Aorta (tissue), 5 donors: ENCODE results near the gene NPAS3. TPM values are rescaled to one million over a fixed set of nuclear protein-coding genes. Genes with fewer than 3 reads are reported as not detected.

Experiments
- ATAC-seq: fragments of 200-7000 bp; cut with Tn5 transposase; one replicate; pipeline ENCODE4 v1.9.1; 2022; ENCODE audit warnings: moderate library complexity; ENCODE audit not compliant: low FRiP score
- DNase-seq, 2 donors: peaks; one replicate each; pipeline ENCODE4 v3.0.0-alpha.2; 2020
- H3K27ac ChIP-seq, 2 donors: one replicate each; pipeline ENCODE4 v1.5.1; 2013; ENCODE audit warnings: low read length in 2 of 2, mild to moderate bottlenecking in 2 of 2, moderate library complexity in 2 of 2, control low read depth in 1 of 2, inconsistent platforms in 1 of 2, low read depth in 1 of 2
- H3K27me3 ChIP-seq, 2 donors: one replicate each; pipeline ENCODE4 v1.6.1; 2013; ENCODE audit warnings: control low read depth in 1 of 2, low read length in 1 of 2, mild to moderate bottlenecking in 1 of 2, moderate library complexity in 1 of 2; ENCODE audit not compliant: insufficient read depth in 2 of 2, control insufficient read depth in 1 of 2
- H3K36me3 ChIP-seq, 2 donors: one replicate each; pipeline ENCODE4 v1.6.1; 2013; ENCODE audit warnings: control low read depth in 1 of 2, low read length in 1 of 2, mild to moderate bottlenecking in 1 of 2; ENCODE audit not compliant: insufficient read depth in 2 of 2, control insufficient read depth in 1 of 2
- H3K4me1 ChIP-seq, 2 donors: one replicate each; pipeline ENCODE4 v1.6.1; 2013; ENCODE audit warnings: low read length in 2 of 2, control low read depth in 1 of 2, mild to moderate bottlenecking in 1 of 2, moderate library complexity in 1 of 2; ENCODE audit not compliant: insufficient read depth in 2 of 2, control insufficient read depth in 1 of 2
- H3K4me3 ChIP-seq, 2 donors: one replicate each; pipeline ENCODE4 v1.5.1; 2013; ENCODE audit warnings: low read length in 2 of 2, control low read depth in 1 of 2, mild to moderate bottlenecking in 1 of 2
- H3K9me3 ChIP-seq: one replicate; pipeline ENCODE4 v1.6.1; 2013; ENCODE audit warnings: mild to moderate bottlenecking, low read length; ENCODE audit not compliant: control insufficient read depth
- WGBS, 2 donors: extraction: QIAGEN DNeasy Blood & Tissue Kit; methylation state at CpG; one replicate each; pipeline ENCODE4 v1.1.7; 2013; 5-methylcytosine and 5-hydroxymethylcytosine counted together
- intact Hi-C, 2 donors: fragments of 100-400 bp; cut with DNase I; formaldehyde crosslinking; loops; one replicate each; pipeline versions ENCODE4 v1.14.2 to v1.15.0; 2022
- polyA plus RNA-seq, 2 donors: library from polyadenylated mRNA; stranded (reverse); fragments of 200-250 nt; gene quantifications; one replicate each; pipeline ENCODE4 v1.2.3, GENCODE V29; 2013
- total RNA-seq, 2 donors: library from RNA; stranded (reverse); fragmentation: NEBNext Ultra II Directional; extraction: Animal tissue kit (Norgen Biotek cat#: 25700); gene quantifications; one replicate each; pipeline ENCODE4 v1.2.1, GENCODE V29; 2021
- donor health status: healthy with polysubstance abuse.
- donor health status: Bipolar disorder and iron deficiency.
- donor health status: DM: no; HTN: no; CAD: no.
- donor health status: DM: no; HTN: no; CAD: no.
- donor health status: DM: yes; HTN: yes; CAD: no.

NPAS3 gene
- total and polyA plus RNA-seq, 4 donors: 0.13 to 4.3 (median 0.50) TPM

DNA sequence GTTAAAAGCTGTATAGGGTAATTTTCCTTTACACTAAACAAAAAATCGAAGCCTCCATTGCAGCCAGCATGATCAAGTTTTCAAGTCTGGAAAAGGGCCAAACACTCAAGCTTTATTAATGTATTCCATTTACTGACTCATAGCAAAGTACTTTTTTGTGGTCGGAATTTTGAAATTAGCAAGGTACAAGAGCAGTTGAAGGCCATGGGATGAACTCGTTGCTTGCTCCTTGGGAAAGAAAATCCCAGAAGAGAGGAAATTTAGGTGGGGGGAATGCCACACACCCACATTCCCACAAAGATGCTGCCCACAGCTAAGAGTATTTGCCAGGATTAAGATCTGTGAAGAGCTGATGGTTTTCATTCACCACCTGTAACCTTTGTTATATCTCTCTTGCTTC, 678.5 kb downstream of the NPAS3 start:
- ATAC-seq: no peak
- 22 to 32% methylated on average over 3 of the region's 3 CpGs for WGBS, 2 donors
- DNase-seq: no peak
- Histone ChIP-seq H3K9me3 (no peaks in the 10 kb centered on the region), H3K27me3 (no peaks in the 10 kb centered on the region), H3K4me3 (no peak overlapping the region), H3K4me1 (no peaks in the 10 kb centered on the region), H3K27ac (no peak overlapping the region), H3K36me3 (no peaks in the 10 kb centered on the region)
- intact Hi-C loops: no loop called here

DNA sequence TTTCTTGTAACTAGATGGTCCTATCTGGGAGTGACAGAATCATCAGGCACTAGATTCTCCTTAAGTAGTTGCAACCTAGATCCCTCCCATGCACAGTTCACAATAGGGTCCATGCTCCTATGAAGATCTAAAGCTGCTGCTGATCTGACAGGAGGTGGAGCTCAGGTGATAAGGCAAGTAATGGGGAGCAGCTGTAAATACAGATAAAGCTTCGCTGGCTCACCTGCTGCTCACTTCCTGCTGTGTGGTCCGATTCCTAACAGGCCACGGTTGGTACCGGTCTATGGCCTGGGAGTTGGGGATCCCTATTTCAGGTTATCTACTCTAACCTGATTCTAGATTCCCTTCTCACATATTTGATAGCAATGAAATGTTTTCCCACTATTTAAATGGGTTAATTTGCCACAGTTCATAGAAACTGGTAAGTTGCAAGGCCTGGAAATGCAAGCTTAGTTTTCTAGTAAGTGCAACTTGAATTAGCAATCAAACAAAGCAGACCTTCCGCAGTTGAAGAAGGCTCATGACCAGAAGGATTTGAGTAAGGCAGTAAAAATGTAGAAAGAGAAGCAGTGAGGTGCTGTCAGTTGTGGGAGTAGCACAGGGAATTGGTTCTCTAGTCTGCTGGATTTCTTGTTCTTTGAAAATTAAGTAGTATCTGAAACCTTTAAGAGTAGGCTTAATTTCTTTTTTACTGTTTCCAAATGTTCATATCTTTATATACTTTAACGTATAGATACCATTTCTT, 679.9 kb downstream of the NPAS3 start:
- intact Hi-C loops: no loop called here

DNA sequence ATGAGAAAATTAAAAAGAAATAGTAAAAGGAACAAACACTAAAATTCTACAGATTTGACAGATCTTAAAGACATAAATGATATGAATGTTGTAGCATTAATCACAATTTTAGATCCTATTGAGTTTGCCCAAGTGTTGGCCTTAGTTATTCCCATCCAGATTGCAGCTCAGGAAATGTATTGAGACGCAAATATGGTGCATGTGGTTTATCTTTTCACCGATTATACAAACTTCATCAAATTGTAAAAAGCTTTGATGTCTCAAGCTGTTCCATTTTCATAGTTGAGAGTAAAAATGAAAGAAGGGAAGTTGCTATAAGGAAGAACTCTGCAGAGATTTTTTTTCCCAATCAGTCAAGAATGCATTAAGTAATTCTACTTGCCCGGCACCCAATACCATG, 683.8 kb downstream of the NPAS3 start:
- DNase-seq (no peak), ATAC-seq (no peak)
- Histone ChIP-seq H3K9me3 (no peaks in the 10 kb centered on the region), H3K4me1 (no peaks in the 10 kb centered on the region), H3K4me3 (no peak overlapping the region), H3K27ac (no peak overlapping the region), H3K27me3 (no peaks in the 10 kb centered on the region), H3K36me3 (no peaks in the 10 kb centered on the region)
- intact Hi-C loops: no loop called here
- WGBS, 2 donors: 87 to 94% methylated on average over 3 of the region's 3 CpGs

More for the DNA sequence above, 679.9 kb downstream of the NPAS3 start:
- WGBS, 2 donors: 85 to 94% methylated on average over 6 of the region's 6 CpGs
- Histone ChIP-seq H3K9me3 (no peaks in the 10 kb centered on the region), H3K4me1 (no peaks in the 10 kb centered on the region), H3K4me3 (no peak overlapping the region), H3K27me3 (no peaks in the 10 kb centered on the region), H3K36me3 (no peaks in the 10 kb centered on the region), H3K27ac (no peak overlapping the region)
- DNase-seq: no peak
- no peak for ATAC-seq

DNA sequence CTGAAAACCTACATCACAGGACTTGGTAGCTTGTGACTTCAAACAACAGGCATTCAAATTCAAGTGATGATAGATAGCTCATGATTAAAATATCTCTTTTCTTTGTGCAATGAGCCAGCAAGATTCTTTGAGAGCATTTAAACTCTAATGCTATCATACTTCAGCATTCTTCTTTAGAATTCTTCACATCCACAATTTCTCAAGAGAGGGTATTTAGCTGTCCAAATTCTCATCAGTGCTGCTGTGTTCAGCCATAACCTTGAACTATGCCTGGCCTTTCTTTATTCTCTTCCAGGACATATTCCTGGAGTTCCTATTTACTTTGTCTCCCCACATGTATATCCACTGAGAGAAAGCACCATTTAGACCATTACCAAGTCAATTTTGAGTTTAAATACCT, 691.1 kb downstream of the NPAS3 start:
- no peaks in the 10 kb centered on the region for H3K36me3 ChIP-seq
- DNase-seq (no peak), ATAC-seq (no peak)
- H3K4me1 ChIP-seq: no peaks in the 10 kb centered on the region
- no peaks in the 10 kb centered on the region for H3K9me3 ChIP-seq
- intact Hi-C loops: no loop called here
- no peak overlapping the region for H3K4me3 ChIP-seq
- H3K27me3 ChIP-seq: no peaks in the 10 kb centered on the region
- no peak overlapping the region for H3K27ac ChIP-seq

DNA sequence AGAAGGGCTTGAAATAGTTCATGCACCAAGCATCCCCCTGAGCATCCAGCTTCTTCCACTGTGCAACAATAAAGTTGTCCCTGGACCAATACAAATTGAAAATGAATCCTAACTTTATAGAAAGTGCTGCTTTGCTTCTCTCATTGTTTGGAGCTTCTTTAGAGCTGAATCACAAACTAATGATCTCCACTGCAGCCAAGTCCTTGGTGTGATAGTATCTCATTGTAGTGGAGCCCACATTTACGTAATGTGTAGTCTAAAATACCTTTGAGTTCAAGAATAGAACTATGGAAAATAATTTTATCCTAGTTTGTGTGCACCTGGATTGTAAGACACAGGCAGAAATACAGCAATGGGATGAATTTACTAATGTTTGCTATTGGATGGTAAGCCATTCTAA, 692.3 kb downstream of the NPAS3 start:
- intact Hi-C loops: no loop called here
- no peak for DNase-seq
- Histone ChIP-seq H3K27me3 (no peaks in the 10 kb centered on the region), H3K4me3 (no peak overlapping the region), H3K36me3 (no peaks in the 10 kb centered on the region), H3K4me1 (no peaks in the 10 kb centered on the region), H3K27ac (no peak overlapping the region), H3K9me3 (no peaks in the 10 kb centered on the region)
- no peak for ATAC-seq
- WGBS, 2 donors: 82 to 85% methylated on average over 1 of the region's 1 CpG

DNA sequence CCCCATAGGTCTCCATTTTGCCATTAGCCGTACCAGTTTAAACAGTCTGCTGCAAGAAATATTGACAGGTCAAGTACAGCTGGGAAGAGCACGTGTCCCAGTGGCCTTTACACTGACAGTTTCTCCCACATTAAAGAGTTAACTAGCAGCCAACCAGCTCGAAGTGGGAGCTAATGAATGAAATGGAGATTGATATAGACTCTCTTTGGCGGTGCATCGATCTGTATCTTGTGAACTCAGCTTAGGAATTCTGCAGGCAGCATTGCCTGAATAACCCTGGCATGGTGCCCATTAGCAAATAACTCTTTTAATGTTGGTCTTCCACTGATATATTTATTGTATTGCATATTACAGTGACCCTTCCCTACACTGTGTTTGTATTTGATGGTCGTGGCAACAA, 692.8 kb downstream of the NPAS3 start:
- Histone ChIP-seq H3K9me3 (no peaks in the 10 kb centered on the region), H3K36me3 (no peaks in the 10 kb centered on the region), H3K4me1 (no peaks in the 10 kb centered on the region), H3K4me3 (no peak overlapping the region), H3K27ac (no peak overlapping the region), H3K27me3 (no peaks in the 10 kb centered on the region)
- WGBS, 2 donors: 37 to 39% methylated on average over 6 of the region's 6 CpGs
- no peak for ATAC-seq
- intact Hi-C loops: no loop called here
- no peak for DNase-seq

DNA sequence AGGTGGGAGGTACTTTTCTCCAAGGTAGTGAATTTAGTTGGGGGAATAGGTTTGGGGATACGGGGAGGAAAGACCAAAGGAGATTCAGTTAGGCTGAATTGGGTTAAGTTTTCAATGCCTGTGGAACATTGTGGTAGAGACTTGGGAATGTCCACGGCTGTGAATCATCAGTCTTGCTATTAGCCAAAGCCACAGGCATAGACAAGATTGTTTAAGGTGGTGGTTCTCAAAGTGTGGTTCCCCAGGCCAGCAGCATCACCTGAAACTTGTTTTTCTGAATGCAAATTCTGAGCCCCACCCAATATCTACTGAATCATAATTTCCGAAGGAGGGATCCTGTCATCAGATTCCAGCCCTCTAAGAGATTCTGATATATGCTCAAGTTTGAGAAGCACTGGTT, 696.0 kb downstream of the NPAS3 start:
- DNase-seq (no peak), ATAC-seq (no peak)
- no peaks in the 10 kb centered on the region for H3K36me3 ChIP-seq
- no peaks in the 10 kb centered on the region for H3K27me3 ChIP-seq
- H3K9me3 ChIP-seq: no peaks in the 10 kb centered on the region
- H3K27ac ChIP-seq: no peak overlapping the region
- no peak overlapping the region for H3K4me3 ChIP-seq
- no peaks in the 10 kb centered on the region for H3K4me1 ChIP-seq
- WGBS, 2 donors: 93 to 95% methylated on average over 3 of the region's 3 CpGs
- intact Hi-C loops: no loop called here

DNA sequence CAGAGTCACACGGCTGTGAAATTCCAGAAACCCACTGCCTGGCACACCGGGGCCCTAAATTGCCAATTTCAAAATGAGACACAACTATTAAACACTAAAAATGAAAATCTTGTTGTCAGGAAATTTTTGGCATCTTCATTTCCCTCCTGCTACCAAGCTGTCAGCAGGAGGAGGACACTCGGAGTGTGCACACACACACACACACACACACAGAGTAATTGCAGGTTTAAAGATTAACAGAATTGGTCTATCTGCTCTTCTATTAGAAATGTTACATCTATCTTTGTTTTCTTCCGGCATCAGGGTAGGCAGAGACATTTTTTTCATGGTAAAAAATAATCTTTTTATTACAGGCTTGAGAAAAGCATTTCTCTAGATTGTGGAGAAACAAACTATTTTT, 698.0 kb downstream of the NPAS3 start:
- Histone ChIP-seq H3K36me3 (no peaks in the 10 kb centered on the region), H3K9me3 (no peaks in the 10 kb centered on the region), H3K4me3 (no peak overlapping the region), H3K27me3 (no peaks in the 10 kb centered on the region), H3K4me1 (no peaks in the 10 kb centered on the region), H3K27ac (no peak overlapping the region)
- WGBS, 2 donors: 36 to 42% methylated on average over 4 of the region's 4 CpGs
- no peak for ATAC-seq
- no peak for DNase-seq
- intact Hi-C loops: no loop called here

DNA sequence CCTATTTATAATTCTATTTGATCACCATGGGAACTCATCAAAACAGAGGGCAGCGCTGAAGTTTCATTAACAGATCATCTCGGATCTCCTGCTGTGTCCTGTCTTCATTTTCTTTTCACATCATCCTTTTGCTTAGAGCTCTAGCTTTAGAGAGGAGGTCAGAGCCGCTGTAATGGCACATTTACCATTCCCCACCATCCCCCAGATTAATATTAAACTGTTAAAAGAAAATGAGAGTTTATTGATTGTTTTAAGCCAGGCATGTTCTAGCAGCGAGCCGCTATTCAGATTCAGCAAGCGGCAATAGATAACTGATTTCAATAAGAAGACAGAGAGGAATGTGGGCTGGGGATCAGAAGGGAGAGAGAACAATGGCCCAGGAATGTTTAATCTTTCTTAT, 703.4 kb downstream of the NPAS3 start:
- DNase-seq (no peak), ATAC-seq (no peak)
- Histone ChIP-seq H3K27ac (no peak overlapping the region), H3K27me3 (no peaks in the 10 kb centered on the region), H3K4me1 (no peaks in the 10 kb centered on the region), H3K4me3 (no peak overlapping the region), H3K9me3 (no peaks in the 10 kb centered on the region), H3K36me3 (no peaks in the 10 kb centered on the region)
- intact Hi-C loops: no loop called here
- 41 to 55% methylated on average over 6 of the region's 6 CpGs for WGBS, 2 donors
